HG03521 (cell line): ENCODE data around the gene WNT6.

ENCODE experiments used
- ATAC-seq: cut with Tn5 transposase; IDR thresholded peaks from one replicate; pipeline ENCODE4 v1.9.1; 2021; ENCODE audit warnings: mild to moderate bottlenecking, moderate library complexity; ENCODE audit not compliant: unreplicated experiment

The WNT6 gene

DNA sequence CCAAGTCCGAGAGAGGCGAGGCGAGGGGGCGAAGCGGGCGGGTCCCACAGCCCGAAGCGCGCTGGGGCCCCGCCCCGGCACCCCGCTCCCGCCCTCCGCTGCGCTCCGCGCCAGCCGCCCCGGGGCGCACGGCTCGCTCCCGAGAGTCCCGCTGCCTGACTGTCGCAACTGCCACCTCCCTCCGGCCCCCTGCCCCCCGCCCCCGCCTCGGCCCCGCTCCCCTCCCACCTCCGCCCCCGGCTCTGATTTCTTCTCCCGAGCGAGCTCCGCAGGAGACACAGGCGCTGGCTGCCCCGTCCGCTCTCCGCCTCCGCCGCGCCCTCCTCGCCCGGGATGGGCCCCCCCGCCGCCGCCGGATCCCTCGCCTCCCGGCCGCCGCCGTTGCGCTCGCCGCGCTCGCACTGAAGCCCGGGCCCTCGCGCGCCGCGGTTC is at the start of gene WNT6:
Gene WNT6 (plus strand): TSS at position 250 of the 432 bp plus-strand sequence. CDS start 233 bp downstream, outside the sequence.
- ATAC-seq: no peak

DNA sequence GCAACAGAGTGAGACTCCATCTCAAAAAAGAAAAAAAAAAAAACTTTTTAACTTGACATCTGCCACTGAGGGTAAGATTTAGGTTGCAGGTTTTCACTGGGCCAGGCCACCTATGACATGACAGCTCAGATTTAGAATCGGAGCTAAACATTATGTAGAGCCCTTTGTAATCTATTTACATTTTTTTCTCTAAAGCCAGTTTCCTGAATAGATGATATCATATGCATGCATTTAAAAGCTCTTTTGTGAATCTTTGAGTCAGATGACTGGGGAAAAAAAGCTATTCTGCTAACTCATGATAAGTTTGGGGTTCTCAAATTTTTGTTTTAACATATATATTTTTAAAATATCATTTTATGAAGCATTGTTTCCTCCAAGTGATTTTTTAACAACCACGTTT is 49.3 kb upstream of the WNT6 start:
- no peak for ATAC-seq

DNA sequence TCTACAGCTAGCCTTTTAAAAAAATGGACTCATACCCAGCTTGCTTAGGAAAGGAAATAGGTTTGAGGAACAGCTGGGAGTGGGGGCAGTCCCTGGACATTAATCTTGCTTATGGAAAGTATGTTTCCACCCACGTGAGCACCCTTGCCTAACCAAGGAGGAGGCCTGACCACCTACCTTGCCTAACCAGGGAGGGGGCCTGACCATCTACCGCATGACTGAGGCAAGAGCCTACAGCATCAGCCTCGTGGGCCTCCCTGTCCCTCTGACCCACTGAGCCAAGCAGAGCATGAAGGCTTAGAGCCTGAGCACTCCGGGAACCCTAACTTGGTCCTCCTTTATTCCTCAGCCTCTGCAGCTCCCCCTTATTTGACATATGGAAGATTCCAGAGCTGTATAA is 48.2 kb upstream of the WNT6 start:
- ATAC-seq: no peak

DNA sequence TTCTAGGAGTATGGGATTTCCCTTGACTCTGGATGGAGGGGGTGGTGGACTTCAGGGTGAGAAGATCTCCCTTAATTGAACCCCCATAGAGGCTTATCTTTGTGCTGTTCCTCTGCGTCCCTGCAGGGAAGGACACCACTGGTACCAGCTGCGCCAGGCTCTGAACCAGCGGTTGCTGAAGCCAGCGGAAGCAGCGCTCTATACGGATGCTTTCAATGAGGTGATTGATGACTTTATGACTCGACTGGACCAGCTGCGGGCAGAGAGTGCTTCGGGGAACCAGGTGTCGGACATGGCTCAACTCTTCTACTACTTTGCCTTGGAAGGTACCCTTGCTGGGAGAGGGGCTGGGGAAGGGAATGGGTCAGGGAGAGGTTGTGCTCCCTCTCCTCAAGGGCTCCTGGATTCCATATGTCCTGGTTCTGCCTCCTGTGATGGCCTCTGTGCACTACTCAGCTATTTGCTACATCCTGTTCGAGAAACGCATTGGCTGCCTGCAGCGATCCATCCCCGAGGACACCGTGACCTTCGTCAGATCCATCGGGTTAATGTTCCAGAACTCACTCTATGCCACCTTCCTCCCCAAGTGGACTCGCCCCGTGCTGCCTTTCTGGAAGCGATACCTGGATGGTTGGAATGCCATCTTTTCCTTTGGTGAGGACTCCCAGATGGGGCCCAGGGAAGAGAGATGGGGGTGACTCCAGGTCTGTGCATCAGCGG is 47.3 kb upstream of the WNT6 start:
- no peak for ATAC-seq

DNA sequence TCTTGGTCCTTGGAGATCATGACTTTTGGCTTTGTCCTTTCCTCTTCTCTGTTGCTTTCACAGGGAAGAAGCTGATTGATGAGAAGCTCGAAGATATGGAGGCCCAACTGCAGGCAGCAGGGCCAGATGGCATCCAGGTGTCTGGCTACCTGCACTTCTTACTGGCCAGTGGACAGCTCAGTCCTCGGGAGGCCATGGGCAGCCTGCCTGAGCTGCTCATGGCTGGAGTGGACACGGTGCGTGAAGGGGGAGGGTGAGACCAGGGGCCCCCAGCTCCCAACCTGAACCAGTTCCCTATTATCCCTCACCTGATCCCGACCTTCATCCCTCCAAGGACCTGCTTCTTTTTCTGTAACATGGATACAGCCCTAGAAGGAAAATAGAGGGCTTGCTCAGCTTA is 46.7 kb upstream of the WNT6 start:
- no peak for ATAC-seq

DNA sequence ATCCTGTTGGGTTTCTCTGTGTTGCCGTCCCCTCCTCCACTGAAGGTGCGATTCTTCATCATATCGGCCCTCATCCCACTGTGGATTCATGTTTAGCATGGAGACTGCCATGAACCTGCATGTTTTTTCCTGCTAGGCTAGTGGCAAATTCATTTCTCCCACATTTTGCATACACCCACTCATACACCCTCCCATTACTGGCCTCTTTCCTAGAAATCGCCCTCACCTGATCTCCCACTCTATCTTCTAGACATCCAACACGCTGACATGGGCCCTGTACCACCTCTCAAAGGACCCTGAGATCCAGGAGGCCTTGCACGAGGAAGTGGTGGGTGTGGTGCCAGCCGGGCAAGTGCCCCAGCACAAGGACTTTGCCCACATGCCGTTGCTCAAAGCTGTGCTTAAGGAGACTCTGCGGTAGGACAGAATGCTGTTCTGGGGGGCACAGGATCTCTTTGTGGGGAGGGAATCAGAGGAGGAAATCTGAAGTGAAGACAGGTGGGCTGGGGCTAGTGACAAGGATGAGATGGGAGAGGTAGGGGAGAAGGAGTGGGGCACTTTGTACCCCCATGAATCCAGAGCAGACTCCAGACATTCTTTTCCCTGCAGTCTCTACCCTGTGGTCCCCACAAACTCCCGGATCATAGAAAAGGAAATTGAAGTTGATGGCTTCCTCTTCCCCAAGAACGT is 45.7 kb upstream of the WNT6 start:
- no peak for ATAC-seq

DNA sequence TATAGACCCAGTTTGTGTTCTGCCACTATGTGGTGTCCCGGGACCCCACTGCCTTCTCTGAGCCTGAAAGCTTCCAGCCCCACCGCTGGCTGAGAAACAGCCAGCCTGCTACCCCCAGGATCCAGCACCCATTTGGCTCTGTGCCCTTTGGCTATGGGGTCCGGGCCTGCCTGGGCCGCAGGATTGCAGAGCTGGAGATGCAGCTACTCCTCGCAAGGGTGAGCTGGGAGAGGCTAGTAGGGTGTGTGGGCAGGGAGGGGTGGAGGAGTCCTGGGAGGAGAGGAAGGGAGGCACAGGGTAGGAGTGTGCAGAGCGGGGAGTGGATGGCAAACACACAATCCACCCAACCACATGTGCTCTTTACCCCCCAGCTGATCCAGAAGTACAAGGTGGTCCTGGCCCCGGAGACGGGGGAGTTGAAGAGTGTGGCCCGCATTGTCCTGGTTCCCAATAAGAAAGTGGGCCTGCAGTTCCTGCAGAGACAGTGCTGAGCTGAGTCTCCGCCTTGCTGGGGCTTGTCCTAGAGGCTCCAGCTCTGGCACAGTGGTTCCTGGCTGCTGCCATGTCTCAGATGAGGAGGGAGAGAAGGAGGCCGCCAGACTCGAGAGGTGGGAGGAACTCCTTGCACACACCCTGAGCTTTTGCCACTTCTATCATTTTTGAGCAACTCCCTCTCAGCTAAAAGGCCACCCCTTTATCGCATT is 44.9 kb upstream of the WNT6 start:
- ATAC-seq: no peak

DNA sequence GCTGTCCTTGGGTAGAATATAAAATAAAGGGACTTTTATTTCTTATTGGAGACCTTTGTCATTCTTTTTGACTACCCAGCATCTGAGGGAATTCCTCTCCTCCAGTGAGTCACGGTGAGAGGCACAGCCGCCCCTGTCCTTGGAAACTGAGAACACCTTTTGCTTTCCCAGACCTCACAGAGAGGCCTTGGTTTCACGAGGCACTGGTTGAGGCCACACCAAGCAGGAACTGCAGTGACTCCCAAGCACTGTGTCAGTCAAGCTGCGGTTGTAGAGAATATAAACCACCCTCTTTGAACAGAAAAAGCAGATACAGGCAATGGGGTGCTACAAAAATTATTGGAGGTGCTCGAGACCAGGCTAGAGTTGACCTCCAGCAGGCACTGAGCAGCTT is 44.4 kb upstream of the WNT6 start:
- ATAC-seq: no peak

DNA sequence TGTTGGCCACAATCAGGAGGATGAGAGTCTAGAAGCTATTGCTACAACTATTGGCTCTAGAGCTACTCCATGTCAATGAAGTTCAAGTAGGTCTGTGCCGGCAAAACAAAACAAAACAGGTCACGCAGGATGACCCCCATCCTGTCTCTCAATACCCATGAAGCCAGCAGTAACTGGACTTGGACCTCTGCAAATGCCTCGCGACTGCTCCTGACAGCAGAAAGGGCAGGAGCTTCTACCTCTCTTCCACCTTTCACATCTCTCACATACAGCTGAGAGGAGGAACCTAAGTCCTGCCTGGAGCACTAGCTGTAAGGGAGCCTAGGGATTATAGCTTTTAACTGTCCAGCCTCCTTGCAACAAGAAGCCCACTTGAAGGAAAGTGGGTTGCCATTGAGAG is 44.0 kb upstream of the WNT6 start:
- ATAC-seq: no peak

DNA sequence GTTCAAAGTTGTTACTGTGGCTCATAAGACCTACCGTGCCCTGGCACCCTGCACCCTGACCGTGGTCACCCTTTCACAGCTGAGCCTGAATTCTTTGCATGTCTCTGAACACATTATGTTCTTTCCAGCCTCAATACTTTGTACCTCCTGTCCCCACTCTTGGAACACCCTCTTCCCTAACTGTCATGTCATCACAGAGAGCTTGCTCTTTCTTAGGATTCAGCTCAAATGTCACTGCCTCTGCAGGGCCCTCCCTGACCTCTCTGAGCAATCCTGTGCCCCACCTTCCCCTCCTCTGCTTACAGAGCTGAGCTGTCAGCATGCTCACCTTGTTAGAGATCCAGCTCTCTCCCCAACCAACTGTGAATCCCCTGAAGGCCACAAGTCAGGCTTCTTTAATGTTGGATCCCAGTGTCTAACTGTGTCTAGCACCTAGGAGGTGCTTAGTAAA is 43.0 kb upstream of the WNT6 start:
- no peak for ATAC-seq

DNA sequence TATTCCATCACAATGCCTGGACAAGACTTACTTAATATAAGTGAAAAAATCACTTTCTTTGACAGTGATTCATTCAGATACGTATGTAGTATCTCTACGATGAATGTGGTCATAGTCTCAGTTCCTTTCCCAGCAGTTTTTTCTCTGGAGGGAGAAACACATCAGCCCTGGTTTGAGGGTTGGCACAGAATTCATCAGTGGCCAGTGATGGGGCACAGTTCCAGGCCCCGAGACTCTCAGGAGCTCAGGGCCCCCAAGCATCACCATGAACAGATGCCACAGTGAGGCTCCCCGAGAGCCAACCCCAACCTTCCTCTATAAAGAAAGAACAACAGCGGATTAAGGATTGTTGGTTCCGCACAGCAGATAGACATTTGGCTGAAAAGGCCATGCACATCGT is 40.5 kb upstream of the WNT6 start:
- ATAC-seq: no peak

DNA sequence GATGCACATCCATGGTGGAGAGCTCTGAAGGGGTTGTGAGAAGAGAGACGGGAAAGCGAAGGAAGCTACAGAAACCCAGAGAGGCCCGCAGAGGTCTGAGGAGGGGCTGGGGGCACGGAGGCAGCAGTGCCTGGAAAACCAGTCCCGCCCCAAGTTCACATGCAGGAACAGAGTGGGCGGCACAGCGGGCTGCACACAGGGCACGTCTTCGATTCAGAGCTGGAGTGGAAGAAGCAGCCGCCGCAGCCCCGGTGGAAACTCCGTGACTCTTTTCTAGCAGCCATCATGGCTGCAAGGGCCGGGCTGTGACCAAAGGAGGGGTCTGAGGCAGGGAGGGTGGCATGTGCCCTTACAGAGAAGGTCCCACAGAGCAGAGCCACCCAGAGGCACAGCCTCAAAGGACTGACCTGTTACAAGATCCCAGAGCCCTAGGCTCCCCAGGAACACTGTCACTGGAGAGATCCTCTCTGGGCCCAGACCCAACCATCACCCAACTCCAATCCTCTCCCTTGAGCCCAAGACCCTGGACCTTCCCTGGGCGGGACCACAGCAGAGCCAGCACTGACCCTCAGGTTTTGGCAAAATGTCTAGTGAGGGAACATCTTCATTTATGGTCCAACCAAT is 38.7 kb upstream of the WNT6 start:
- ATAC-seq: no peak

DNA sequence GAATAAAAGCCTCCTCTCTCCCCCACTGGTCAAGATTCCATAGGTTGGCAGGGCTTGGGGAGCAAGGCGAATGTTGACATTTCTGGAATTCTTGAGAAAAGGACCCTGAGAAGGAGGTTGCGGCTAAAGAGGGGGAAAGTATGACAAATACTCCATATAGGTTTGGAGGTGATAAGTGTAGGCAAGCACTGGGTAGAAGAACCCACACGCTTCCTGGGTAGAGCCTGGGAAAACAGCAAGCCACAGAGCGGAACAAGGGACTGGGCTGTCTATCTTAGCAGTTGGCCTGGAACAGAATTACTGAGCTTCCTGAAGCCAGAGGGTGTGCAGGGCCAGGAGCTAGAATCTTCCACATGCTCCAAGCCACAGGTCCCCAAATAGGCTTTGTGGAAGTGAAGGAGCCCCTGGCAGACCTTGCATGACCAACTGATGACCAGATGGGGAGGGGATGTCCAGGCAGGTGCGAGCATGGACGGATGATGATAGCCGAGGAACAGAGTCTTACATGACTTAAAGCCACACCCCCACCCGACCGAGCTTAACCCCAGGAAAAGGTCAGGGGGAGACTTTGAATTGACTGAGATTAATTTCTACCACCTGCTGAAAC is 37.9 kb upstream of the WNT6 start:
- ATAC-seq: no peak

DNA sequence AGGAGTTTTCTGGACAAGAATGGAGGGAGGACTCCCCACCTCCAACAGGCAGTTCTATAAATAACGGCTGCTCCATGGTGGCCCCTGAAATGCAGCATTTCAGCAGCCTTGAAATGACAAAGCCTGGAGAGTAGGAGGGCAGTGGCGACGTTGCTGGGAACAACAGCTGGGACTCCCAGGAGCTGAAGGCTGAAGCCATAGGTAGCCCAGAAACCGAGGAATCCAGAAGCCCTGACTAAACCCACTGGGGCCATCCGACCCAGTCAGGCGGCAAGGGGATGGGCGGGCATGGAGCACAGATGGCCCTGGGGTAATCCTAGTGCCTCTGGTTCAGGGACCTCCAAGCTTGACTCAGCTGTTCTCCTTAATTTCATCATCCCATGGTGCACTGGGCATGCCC is 37.0 kb upstream of the WNT6 start:
- no peak for ATAC-seq

DNA sequence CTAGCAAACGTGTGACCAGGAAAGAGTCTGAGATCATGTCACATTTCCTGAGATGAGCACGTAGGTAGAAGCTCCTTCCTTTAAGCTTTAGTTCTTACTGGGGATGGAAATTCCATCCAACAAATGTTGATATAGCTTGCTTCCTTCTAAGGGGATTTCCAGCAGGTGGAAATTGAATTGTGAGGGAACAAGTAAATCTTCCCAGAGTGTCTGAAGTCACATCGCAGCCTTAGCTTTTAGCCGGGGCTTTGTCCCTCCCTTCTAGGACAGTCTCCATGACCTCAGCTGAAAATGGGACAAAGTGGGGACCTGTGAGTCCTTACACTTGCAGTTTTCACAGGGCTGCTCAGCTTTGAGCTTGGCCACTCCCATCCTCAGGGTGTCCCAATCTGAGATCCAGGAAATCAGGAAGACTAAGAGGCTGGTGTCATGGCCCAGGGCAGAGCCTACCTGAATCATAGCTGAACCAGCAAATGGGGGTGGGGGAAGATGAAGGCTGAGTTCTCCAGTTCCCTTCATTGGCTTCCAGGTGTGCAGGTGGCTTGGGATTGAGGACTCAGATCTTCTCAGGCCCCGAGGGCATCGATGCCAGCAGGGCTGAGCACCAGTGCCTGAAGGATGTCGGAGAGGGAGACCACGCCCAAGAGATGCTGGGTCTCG is 36.3 kb upstream of the WNT6 start:
- no peak for ATAC-seq

DNA sequence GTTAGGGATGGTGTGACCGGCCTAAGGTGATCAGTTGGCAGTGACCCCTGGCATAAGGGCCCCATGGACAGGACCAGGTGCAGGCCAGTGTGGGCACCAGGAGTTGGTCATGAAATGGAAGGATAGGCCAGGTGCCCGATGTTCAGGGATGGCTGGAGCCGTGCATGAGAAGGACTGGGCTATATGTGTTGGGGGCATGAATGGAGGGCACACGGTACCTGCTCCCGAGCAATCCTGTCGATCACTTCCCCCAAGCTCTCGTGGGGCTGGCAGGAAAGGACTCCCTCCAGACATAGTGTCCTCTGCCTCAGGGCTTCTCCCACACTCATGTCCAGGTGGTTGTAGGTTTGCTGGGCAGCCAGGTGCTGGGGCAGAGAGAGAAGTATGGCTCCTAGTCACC is 35.6 kb upstream of the WNT6 start:
- ATAC-seq: no peak

DNA sequence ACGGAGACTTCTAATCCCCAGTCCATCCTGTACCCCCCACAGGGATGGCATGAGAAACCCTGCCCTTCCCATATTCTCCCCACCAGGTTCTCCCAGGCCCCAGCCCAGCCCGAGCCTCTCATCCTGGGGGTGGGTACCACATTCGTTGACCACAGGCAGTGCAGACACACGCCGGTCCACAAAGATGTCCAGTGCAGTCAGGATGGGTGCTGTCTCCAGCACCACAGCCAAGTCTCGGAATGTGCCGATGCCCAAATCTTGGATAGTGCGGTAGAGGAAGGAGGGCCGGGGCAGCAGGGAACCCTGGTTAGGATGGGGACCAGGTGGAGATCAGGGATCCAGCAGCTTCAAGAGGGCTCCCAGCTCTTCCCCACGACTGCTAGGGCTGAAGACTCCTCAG is 32.8 kb upstream of the WNT6 start:
- ATAC-seq: no peak

DNA sequence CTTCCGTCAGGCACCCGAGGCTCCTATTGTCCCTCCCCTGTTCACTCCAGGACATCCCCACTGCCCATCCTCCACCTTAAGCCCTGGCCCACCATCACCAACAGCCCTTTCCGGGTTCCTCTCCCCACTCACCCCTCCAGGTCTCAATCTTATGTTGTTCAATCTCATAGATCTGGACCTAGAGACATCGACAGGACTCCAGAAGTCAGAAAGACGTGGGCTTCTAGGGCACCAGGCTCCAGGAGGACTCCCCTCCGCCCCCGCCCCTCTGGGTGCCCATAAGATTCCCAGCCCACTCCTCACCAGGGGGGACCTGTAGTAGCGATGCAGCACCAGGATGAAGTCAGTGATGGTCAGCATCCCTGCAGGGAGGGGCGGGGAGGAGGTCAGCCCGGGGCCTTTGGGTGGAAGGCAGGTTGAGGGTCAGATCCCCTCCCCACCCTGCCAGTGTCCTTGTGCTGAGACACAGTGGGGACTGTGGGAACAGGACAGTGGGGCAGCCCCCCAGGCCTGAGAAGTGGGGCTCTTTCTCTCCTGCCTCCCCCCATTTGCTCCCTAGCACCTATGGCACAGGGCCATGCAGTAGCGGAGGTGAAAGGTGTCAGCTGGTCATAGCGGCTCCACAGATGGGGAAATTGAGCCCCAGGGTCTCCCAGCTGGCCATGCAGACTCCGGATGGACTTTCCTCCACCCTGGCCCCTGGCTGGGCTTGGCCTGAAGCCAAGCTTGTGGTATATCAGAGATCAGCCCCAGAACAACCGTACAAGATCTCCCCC is 31.7 kb upstream of the WNT6 start:
- ATAC-seq: no peak

DNA sequence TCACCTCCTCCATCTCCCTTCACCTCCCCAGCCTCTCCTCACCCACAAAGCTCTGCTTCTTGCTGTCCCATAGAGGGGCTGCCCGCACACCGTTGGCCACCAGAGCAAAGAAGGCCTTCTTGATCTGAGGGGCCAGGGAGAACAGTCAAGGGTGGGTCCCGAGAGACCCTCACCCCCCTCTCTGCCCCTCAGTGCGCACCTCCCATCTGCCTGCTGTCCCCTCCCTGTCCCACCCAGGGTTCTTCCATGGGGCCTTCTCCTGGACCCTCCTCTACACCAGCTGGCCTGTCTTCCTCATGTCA is 31.2 kb upstream of the WNT6 start:
- no peak for ATAC-seq

DNA sequence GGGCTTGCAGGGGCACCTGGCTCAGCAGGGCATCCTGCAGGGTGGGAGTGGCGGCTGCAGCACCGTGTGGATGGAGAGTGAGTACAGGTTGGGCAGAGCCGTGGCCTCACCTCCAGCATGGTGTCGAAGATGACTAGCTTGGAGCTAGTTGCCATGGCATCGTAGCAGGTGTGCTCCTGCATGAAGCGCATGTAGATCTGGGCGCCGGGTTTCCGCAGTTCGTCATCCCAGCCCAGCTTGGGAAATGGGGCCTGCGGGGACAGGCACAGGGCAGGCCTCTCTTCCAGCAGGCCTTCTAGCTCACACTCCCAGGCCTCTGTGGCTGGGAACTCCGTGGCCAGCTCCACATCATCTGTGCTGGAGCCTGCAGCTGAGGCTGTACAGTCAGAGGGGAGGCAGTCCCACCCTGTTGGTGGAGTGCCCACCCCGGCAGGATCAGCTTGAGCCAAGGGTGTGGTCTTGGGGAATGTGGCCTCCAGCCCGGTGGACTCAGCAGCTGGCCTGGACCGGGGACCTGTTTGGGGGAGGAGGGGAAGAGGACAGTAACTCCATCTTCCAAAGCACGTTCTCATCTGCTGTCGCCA is 29.6 kb upstream of the WNT6 start:
- no peak for ATAC-seq
